GM12865 (cell line): ENCODE data around the gene RPL18.

Source experiments
- DNase-seq: peaks from one replicate; pipeline ENCODE4 v3.0.0; 2010; ENCODE audit warnings: low read depth
- H3K4me3 ChIP-seq: 2 replicates; pipeline ENCODE4 v1.5.1; 2011; ENCODE audit warnings: mild to moderate bottlenecking, low read depth, low read length, control low read depth
- TF ChIP-seq, protein P1 (sequence below): IDR thresholded peaks from 2 replicates; pipeline ENCODE4 v1.5.1; 2011; ENCODE audit warnings: low read length, control low read depth, low read depth, inconsistent platforms; ENCODE audit not compliant: insufficient read depth; ENCODE audit errors: missing control alignments

The RPL18 gene

GRCh38 chr19:48650974-48651682, 32.1 kb upstream of the RPL18 start:
- no peak overlapping the region for H3K4me3 ChIP-seq
- DNase-seq, result no peak
- TF ChIP-seq, protein P1, sequence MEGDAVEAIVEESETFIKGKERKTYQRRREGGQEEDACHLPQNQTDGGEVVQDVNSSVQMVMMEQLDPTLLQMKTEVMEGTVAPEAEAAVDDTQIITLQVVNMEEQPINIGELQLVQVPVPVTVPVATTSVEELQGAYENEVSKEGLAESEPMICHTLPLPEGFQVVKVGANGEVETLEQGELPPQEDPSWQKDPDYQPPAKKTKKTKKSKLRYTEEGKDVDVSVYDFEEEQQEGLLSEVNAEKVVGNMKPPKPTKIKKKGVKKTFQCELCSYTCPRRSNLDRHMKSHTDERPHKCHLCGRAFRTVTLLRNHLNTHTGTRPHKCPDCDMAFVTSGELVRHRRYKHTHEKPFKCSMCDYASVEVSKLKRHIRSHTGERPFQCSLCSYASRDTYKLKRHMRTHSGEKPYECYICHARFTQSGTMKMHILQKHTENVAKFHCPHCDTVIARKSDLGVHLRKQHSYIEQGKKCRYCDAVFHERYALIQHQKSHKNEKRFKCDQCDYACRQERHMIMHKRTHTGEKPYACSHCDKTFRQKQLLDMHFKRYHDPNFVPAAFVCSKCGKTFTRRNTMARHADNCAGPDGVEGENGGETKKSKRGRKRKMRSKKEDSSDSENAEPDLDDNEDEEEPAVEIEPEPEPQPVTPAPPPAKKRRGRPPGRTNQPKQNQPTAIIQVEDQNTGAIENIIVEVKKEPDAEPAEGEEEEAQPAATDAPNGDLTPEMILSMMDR, result no peak

- DNase-seq, result no peak
- H3K4me3 ChIP-seq, result no peak overlapping the region
- TF ChIP-seq, protein P1, result no peak
These were observed 29.2 kb upstream of the RPL18 start for GRCh38 chr19:48648134-48648533.

DNA sequence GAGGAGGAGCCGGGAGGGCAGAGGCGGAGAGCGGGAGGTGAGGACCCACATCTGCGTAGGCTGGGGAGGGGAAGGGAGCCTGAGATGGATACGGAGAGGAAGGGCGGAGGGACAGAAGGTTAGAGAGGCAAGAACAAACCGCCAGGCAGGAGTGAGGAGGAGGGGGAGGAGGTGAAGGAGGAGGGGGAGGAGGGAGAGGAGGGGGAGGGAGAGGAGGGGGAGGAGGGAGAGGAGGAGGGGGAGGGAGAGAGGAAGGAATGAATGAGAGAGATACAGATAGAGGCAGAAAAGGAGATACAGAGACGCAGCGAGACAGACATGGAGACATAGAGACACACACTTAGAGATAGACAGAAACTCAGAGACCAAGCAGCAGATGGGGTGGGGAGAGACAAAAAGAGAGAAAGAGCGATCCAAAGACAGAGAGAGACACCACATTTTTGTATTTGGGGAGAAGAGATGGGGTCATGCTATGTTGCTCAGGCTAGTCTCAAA, 27.8 kb upstream of the RPL18 start:
- peak overlapping the region; percentile 68 for H3K4me3 ChIP-seq
- DNase-seq, result no peak
- TF ChIP-seq, protein P1, result no peak

- DNase-seq, result peak; percentile 91
- TF ChIP-seq, protein P1, result peak; percentile 92
- peak within 1 kb of the TSS; percentile 68 for H3K4me3 ChIP-seq
These were observed 27.2 kb upstream of the RPL18 start, which contains the start of gene CA11 for GRCh38 chr19:48646001-48646721. TSS of gene CA11 (minus strand) at chr19:48646187. CDS start at chr19:48645632, 555 bp downstream.

- peak overlapping the region; percentile 68 for H3K4me3 ChIP-seq
- TF ChIP-seq, protein P1, result no peak
- no peak for DNase-seq
These were observed 26.6 kb upstream of the RPL18 start for GRCh38 chr19:48645620-48646000.

DNA sequence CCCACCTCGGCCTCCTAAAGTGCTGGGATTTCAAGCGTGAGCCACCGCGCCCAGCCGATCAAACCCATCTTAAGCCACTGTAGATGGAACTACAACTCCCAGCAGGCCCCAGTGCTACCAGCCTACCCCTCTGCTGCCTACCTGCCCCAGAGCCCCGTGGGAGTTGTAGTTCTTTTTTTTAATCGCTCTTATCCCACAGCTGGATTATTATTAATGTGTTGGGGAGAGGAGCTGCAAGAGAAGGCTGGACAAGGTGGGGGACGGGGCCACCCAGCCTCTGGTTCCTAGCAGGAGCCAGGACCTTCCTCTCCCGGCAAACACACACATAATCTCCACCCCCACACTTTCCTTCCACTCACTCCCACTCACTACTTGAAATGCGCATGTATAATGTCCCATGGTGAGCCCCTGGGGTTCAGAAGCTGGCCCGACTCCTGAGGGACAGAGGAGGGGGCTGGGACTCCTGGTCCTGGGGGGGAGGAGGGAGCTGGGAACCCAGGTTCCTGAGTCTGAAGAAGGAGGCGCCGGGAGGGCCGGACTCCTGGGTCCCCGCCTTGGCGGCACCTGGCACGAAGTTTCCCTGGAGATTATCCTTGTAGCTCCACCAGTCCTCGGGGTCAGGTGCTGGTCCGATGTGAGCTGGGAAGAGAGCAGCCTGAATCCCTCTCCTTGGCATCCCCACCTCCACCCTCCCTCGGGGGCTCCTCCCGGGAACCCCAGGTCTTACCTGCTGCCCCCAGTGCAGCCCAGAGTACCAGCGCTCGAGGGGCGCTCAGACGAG, 26.1 kb upstream of the RPL18 start:
- peak; percentile 79 for DNase-seq
- 0 out of 2 replicates have a peak overlapping the region, but pooled peaks have one; percentile 3 for H3K4me3 ChIP-seq
- TF ChIP-seq, protein P1, result no peak
